NK-92 (cell line): ENCODE results near the gene TMEM270.
"Not testable (repeated sequence)": the region's sequence is repeated elsewhere in the genome, so short reads cannot be mapped to it uniquely, and the experiment has no call there.

ENCODE experiments used
- DNase-seq: peaks from one replicate; lab custom pipeline; 2025; ENCODE audit not compliant: unreplicated experiment; lab: John Stamatoyannopoulos, UW

TMEM270 gene

DNA sequence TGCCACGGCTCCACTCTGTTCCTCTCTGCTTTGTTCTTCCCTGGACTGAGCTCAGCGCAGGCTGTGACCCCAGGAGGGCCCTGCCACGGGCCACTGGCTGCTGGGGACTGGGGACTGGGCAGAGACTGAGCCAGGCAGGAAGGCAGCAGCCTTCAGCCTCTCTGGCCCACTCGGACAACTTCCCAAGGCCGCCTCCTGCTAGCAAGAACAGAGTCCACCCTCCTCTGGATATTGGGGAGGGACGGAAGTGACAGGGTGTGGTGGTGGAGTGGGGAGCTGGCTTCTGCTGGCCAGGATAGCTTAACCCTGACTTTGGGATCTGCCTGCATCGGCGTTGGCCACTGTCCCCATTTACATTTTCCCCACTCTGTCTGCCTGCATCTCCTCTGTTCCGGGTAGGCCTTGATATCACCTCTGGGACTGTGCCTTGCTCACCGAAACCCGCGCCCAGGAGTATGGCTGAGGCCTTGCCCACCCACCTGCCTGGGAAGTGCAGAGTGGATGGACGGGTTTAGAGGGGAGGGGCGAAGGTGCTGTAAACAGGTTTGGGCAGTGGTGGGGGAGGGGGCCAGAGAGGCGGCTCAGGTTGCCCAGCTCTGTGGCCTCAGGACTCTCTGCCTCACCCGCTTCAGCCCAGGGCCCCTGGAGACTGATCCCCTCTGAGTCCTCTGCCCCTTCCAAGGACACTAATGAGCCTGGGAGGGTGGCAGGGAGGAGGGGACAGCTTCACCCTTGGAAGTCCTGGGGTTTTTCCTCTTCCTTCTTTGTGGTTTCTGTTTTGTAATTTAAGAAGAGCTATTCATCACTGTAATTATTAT lies 28.9 kb upstream of the TMEM270 start:
- no peak for DNase-seq

DNA sequence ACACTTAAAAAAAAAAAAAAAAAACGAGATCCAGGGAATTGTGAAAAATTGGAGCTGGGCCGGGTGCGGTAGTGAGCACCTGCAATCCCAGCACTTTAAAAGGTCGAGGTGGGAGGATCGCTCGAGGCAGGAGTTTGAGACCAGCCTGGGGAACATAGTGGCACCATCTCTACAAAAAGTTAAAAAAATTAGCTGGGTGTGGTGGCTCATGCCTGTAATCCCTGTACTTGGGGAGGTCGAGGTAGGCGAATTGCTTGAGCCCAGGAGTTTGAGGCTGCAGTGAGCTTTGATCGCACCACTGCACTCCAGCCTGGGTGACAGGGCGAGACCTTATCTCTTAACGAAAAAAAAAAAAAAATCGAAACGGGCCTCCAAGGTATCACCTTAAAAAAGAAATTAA lies 28.2 kb upstream of the TMEM270 start:
- DNase-seq = no peak

DNA sequence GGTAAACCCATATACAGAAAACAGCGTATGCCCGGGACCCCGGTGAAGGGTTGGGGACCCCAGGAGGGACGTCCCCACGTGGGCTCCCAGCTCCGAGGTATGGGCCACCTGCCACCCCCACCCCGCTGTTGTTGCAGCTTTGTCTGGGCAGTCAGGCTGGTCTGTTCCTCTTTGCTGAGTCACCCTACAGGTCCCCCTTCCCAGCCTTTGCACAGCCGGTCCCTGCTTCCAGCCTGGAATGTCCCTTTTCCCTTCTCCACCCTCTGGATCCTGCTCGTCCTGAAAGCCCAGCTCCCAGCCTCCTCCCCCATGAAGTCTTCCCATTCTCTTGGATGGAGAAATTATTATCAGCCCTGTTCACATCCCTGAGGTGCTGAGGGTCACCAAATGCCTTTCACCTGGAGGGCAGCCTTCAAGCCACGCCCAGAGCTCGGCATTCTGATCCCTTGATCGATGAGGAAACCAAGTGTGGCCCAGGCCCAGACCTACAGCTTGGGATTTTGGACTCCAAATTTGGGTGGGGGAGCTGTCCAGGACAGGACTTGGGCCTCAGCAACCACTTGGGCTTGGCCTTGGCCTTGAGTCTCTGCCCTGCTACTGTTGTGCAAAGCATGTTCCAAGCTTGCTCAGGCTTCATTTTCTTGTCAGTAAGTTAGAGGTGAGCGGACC lies 27.6 kb upstream of the TMEM270 start:
- DNase-seq = no peak

DNA sequence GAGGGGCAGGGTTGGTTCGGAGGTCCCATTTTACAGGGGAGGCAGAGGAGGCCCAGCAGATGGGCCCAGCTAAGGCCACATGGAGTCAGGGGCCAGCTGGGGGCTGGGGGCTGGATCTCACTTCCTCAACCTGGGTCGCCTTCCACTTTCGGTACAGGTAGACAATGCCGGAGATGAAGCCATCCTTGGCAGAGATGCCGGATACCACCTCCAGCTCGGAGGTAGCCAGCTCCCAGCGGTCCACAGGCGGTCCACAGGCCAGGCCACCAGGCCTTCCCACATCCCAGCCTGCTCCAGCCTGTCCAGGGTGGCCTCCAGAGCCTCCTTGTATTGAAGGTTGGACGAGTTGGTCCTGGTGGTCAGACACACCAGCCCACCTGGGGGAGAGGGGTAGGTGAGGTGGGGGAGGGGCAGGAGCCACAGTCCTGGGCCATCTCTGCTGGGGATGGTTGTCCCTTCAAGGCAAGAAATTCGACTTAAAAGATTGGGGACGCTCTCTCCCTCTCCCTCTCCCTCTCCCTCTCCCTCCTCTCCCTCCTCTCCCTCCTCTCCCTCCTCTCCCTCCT lies 26.2 kb upstream of the TMEM270 start:
- no peak for DNase-seq

DNA sequence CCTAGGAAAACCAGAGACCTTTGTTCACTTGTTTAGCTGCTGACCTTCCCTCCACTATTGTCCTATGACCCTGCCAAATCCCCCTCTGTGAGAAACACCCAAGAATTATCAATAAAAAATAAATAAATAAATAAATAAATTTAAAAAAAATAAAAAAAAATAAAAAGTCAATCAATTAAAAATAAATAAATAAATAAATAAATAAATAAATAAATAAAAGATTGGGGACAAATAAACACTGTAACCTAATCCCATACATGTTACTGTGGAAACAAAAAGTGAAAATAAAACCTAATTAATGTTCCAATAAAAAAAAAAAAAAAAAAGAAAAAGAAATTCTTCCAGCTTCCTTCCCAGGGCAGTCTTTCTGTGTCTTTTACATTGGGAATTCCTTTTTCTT lies 23.8 kb upstream of the TMEM270 start:
- DNase-seq = not testable (repeated sequence)

DNA sequence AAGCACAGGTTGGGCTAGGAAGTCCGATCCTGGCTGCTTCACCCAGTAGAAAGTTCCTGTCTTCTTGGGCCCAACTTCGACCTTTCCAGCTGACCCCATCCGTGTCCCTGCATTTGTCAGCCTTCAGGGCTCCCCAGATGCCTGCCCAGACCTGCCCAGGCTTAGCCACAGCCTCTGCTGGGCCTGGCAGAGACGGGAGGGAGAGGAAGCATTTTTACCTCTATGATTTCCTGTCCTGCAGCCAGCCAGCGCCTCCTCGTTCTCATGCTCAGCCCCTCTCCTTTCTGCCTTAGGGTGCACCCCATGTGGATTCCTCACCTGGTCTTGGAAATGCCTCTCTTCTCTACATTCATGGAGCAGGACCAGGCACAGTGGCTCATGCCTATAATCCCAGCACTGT lies 22.3 kb upstream of the TMEM270 start:
- no peak for DNase-seq

DNA sequence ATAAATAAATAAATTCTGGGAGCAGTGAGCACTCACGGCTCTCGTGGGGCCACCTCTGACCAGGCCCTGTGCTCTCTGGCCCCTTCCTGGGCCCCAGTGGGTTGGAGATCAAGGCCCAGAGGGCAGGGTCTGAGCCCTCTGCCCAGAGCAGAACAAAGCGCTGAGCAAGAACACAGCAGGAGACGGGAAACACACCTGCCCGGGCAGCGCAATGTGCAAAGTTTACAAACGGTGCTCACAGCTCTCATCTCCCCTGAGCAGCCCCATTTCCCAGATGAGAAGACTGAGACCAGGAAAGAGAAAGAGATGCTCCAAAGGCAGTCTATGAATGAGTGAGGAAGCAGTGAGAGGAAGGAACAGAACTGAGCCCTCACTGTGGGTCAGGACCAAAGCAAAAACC lies 21.7 kb upstream of the TMEM270 start:
- no peak for DNase-seq

DNA sequence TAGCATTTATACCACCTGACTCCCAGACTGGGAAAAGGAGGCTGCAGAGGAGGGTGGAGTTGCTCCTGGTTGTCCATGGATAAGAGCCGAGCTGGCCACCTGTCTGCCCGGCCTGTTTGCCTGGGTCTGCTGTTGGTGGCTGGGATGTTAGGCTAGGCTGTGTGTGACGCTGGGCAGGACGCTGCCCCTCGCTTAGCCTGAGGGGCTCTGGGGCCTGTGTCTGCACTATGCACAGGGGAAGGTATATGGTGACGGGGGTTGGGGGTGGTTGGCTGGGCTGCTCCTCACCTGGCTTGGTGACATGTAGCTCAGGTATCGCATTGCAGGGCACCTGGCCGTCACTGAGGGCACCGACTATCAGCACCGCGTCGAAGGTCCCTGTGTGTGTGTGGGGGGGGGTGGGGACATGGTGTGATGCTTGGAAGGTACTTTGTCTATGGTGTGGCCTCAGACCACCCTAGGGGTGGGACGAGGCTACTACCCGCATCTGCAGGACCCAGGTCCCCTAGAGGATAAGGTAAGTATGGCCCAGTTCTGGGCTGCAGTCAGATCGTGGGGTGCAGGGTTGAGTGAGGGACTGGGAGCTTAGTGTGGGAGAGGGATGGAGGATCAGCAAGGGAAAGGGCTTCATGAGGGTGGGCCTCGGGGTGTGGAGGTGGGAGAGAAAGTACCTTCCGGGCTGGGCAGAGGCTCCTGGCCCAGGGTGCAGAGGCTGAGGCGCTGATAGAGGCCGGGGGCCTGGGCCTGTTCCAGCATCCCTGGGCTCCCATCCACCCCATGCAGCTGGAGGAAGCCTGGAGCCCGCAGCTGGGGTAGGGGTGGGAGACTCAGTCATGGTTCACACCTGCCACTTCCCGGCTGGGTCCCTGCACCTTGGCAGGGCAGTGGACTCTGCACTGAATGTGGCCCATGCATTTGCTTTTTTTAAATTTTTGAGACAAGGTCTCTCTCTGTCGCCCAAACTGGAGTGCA lies 20.9 kb upstream of the TMEM270 start:
- DNase-seq = no peak

DNA sequence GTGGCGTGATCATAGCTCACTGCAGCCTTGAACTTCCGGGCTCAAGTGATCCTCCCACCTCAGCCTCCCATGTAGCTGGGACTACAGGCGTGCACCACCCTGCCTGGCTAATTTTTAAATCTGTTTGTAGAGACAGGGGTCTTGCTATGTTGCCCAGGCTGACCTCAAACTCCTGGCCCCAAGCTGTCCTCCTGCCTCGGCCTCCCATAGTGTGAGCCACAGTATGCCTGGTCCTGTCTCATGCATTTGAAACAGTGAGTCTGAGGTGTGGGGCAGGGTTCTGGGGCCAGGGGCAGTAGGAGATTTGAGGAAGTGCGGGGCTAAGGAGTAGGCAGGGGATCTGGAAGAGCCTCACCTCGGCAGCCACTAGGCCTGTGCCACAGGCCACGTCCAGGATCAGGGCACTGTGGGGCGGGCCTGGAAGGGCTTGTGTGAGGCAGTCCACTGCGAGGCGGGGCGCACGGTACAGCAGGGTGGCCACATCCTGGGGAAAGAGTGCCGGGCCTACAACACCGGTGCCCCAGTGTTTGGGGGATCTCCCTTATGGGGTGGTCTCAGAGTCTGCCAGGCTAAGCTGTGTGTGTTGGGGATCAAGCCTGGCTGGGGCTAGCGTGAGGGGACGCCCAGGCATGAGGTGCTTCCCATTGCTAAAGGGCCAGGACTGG lies 20.1 kb upstream of the TMEM270 start:
- no peak for DNase-seq

DNA sequence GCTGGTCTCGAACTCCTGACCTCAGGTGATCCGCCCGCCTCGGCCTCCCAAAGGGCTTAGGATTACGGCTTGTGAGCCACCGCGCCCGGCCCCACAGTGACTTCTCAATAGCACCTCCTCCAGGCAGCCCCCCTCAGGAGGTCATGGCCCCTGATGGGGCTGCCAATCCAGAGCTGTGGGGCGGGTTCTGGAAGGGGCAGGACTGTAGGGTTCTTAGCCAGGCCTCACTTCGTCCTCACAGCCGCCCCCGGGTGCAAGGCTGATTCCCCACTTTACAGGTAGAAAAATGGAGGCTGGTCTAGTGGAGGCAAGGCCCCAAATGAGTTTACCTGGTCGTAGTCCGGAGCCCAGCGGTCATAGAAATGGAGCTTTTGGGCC lies 19.3 kb upstream of the TMEM270 start:
- DNase-seq = no peak

DNA sequence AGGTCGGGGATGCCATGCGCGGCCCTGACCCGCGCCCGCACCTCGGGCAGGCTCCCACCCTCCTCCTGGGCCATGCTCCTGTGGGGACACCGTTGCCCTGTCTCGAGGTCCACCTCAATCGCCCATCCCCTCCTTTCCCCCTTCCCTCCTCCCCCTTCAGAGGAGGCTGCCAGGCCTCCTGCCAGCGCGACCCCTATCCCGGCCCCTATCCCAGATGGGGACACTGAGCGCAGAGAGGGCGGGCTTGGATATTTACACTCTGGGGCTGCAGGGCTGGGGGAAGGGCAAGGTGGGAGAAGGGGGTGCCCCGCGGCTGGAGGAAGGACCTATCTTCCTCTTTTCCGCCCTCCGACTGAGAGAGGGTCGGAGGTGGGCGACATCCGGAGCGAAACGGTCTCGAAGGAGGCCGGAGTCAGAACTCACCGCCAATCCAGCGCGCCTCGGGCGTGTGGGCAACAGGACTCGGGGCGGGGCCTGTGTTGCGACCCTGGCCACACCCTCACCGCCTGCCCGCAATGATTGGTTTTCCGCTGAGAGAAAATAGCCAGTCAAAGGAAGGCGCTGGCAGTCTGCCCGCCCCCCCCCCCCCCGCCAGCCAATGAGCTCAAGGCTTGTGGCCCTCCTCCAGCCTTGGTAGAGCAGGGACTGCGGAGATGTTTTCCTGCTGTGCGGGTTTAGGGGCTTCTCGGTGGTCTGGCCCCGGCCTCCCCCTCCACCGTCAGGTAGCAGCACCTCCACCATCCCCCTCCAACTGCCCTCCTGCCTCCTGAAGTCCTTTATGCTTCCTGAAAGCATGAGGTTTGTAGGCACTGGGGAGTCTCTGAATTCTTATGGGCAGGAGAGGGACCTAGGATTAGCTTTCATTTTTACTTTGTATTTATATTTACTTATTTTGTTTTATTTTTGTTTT lies 18.6 kb upstream of the TMEM270 start, which contains the start of gene METTL27:
METTL27 (minus strand) TSS at position 450 of the 910 bp plus-strand sequence; CDS start at position 74, 376 bp downstream.
- no peak for DNase-seq

DNA sequence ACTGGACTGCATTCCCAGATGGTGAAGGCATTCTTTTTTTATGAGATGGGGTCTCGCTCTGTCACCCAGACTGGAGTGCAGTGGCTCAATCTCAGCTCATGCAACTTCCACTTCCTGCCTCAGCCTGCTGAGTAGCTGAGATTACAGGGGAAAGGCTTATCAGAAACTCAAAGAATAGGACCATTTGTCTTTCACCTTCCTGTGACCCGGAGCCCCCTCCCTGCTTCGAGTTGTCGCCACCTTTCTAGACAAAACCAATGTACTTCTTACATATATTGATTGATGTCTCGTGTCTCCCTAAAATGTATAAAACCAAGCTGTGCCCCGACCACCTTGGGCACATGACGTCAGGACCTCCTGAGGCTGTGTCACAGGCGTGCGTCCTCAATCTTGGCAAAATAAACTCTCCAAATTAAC lies 16.8 kb upstream of the TMEM270 start:
- no peak for DNase-seq

DNA sequence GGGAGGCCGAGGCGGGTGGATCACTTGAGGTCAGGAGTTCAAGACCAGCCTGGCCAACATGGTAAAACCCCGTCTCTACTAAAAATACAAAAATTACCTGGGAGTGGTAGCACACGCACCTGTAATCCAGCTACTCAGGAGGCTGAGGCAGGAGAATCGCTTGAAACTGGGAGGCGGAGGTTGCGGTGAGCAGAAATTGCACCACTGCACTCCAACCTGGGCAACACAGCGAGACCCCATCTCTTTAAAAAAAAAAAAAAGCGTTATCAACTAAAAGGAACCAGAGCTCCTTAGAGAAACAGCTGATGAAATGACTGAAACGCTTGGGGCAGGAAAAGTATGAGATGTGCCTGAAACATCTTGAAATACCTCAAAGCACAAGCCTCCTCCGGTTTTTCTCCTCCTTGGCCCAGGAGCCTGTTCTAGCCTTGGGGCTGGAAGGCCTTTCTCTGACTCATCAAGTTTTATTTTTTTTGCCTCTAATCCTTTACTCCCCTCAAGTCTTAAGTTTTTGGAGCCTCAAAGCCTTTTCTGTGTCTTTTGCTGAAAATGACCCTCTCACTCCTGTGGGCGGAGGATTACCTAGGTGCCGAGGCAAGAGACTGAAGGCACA lies 16.0 kb upstream of the TMEM270 start:
- DNase-seq = no peak

DNA sequence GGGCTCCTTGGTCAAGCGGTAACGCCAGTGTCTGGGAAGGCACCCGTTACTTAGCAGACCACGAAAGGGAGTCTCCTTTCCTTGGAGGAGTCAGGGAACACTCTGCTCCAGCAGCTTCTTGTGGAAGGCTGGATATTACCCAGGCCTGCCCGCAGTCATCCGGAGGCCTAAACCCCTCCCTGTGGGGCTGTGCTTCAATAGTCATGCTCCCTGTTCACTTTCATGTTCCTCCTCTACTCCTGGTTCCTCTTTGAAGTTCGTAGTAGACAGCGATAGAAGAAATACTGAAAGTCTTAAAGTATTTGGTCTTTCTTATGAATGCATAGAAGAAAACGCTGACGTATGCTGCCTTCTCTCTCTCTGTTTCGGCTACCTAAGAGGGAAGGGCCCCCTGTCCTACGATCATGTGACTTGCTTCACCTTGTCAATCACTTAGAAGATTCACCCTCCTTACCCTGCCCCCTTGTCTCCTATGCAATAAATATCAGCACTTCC lies 15.2 kb upstream of the TMEM270 start:
- not testable (repeated sequence) for DNase-seq

DNA sequence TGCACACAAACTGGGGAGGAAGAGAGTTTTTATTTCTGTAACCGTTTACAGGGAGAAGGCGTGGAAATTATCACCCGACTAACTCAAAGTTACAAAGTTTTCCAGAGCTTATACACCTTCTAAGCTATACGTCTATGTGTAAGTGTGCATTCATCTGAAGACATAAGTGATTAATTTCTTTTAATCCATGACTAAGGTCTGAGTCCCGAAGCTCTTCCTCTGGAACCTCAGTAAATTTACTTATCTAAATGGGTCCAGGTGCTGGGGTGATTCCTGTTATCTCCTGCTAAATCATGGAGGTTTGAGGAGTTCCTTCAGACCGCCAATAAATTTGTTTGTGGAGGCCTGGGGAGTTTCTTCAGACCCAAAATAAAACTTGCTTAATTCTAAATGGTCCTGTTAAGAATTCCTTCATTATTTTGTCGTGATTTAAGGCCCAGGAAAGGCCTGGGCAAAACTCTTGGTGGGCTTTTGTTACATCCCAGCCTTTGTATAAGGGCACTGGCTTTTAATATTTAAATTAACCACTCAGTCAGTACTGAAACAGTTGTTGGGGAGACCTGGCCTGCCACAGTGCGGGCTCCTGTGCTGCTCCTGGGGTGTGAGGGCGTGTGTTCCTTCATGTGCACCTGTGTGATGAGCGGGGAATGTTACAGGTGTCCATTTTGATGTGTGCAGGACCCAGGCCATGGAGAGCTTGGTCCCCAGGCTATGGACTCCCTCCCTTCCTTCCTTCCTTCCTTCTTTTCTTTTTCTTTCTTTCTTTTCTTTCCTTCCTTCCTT lies 12.8 kb upstream of the TMEM270 start:
- DNase-seq = no peak

DNA sequence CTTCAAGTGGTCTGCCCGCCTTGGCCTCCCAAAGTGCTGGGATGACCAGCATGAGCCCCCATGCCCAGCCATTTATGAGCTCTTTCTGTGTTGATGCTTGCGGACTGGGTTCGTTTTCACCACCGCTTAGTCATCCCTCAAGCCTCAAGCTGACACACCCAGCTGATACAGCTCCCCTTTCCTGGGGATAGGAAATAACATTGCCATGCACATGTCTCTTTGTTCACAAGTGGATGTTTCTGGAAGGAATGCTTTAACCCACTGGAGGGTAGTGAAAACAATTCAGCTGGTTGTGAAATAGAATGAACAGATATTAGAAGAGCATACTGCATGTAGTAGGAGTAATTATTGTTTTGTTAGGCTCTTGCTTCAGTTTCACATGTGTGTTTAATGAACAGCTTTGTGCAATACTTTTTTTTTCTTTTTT lies 10.2 kb upstream of the TMEM270 start:
- DNase-seq = no peak

DNA sequence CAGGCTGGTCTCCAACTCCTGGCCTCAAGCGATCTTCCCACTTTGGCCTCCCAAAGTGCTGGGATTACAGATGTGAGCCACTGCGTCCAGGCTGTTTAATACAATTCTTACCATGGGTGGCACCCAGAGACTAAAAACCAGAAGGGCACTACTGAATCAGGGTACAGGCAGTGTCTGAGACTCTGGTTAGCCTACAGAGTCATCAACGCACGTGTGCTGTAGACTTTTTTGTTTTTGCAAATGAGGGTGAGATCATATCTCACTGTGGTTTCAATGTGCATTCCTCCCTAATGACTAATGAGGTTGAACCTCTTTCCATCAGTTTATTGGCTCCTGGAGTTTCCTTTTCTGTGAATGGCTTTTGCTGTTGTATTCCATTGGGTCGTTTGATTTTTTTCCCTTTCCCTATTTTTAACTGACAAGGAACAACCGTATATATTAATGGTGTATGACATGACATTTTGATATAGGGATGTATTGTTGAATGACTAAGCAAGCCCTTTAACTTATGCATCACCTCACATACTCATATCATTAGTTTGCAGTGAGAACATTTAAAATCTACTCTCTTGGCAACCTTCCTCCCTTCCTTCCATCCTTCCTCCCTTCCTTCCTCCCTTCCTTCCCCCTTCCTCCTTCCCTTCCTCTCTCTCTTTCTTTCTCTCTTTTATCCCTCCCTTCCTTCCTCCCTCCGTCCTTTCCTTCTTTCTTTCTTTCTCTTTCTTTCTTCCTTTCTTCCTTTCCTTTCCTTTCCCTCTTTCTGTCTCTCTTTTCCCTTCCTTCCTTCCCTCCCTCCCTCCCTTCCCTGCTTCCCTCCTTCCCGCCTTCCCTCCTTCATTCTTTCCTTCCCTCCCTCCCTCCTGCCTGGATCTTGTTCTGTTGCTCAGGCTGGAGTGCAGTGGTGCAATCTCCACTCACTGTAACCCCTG lies 9.3 kb upstream of the TMEM270 start:
- DNase-seq = no peak
